K562 (cell line): ENCODE measurements around the gene RIMKLA. TPM values are rescaled to one million over a fixed set of nuclear protein-coding genes. Genes with fewer than 3 reads are reported as not detected.

Source experiments
- ATAC-seq: fragments of 200-7000 bp; cut with Tn5 transposase; 3 replicates; pipeline ENCODE4 v1.9.1; 2020; ENCODE audit warnings: moderate library complexity
- BruUV-seq: library from RNA; stranded (reverse); fragments of 400-500 nt; replicated peaks from 2 replicates; lab custom pipeline; 2021; lab: Mats Ljungman, UMichigan
- CTCF ChIA-PET: fragments of 300-600 bp; formaldehyde crosslinking; extraction: SDS; loops from one replicate; lab custom pipeline; 2021; ENCODE audit warnings: low intra/inter-chr PET ratio; lab: Yijun Ruan, JAX
- POLR2A ChIA-PET: fragments of 300-600, 350-650 bp; sonication (Branson Sonifier 250); formaldehyde crosslinking; extraction: SDS; loops from one replicate; lab custom pipeline; 2021; ENCODE audit warnings: antibody characterized with exemption, inconsistent platforms; lab: Yijun Ruan, JAX
- DNase-seq, 4 experiments: peaks; one replicate each; pipeline versions ENCODE4 v3.0.0 to v3.0.0-alpha.2; 2011 to 2018; ENCODE audit warnings: low spot score in 3 of 4, mixed read lengths in 3 of 4; ENCODE audit errors: extremely low read depth in 1 of 4
- FAIRE-seq: peaks from 2 replicates; lab custom pipeline; 2011; peaks lifted over from hg19 to GRCh38; lab: Jason Lieb, UNC
- H2AFZ ChIP-seq: 2 replicates; pipeline ENCODE4 v1.6.0; 2011; ENCODE audit warnings: low read depth, low read length, control low read depth, inconsistent platforms
- H3K27ac ChIP-seq: fragments of 200-600 bp; 3 replicates; pipeline ENCODE4 v1.8.0; 2011; ENCODE audit warnings: low read depth, mild to moderate bottlenecking, control low read depth, inconsistent platforms, low read length, moderate library complexity, mixed read lengths; ENCODE audit errors: extremely low read depth
- H3K27me3 ChIP-seq, 2 experiments: fragments of 300-600 bp in 1 of 2; 2 replicates in 1 of 2; 3 replicates in 1 of 2; pipeline versions ENCODE4 v1.6.0 to v1.8.0; 2011; ENCODE audit warnings: inconsistent platforms in 2 of 2, low read length in 2 of 2, mild to moderate bottlenecking in 1 of 2, mixed read lengths in 1 of 2, moderate library complexity in 1 of 2; ENCODE audit not compliant: control insufficient read depth in 2 of 2, insufficient read depth in 2 of 2
- H3K36me3 ChIP-seq: fragments of 300-600 bp; 3 replicates; pipeline ENCODE4 v1.8.0; 2011; ENCODE audit warnings: mild to moderate bottlenecking, low read length, inconsistent platforms; ENCODE audit not compliant: control insufficient read depth, insufficient read depth
- H3K4me1 ChIP-seq, 2 experiments: fragments of 200-600 bp in 1 of 2; replicated peaks in 1 of 2; 2 replicates in 1 of 2; 3 replicates in 1 of 2; pipeline versions ENCODE4 v1.5.1 to v1.8.0; 2011; ENCODE audit warnings: inconsistent platforms in 2 of 2, low read length in 2 of 2, mild to moderate bottlenecking in 1 of 2, mixed read lengths in 1 of 2, moderate library complexity in 1 of 2; ENCODE audit not compliant: control insufficient read depth in 2 of 2, insufficient read depth in 2 of 2
- H3K4me2 ChIP-seq: 2 replicates; pipeline ENCODE4 v1.6.1; 2011; ENCODE audit warnings: low read length, control low read depth, inconsistent platforms, mixed read lengths; ENCODE audit not compliant: insufficient read depth
- H3K4me3 ChIP-seq: fragments of 200-600 bp; sonication (generic), shearing (Covaris generic); 2 replicates; pipeline ENCODE4 v1.5.1; 2016; ENCODE audit warnings: control low read depth, inconsistent platforms
- H3K79me2 ChIP-seq: fragments of 200-600 bp; 3 replicates; pipeline ENCODE4 v1.8.0; 2011; ENCODE audit warnings: low read length, inconsistent platforms; ENCODE audit not compliant: control insufficient read depth, insufficient read depth
- H3K9ac ChIP-seq, 2 experiments: 2 replicates each; pipeline versions ENCODE4 v1.6.0 to v1.6.1; 2011; ENCODE audit warnings: low read depth in 2 of 2, low read length in 2 of 2, control low read depth in 1 of 2, inconsistent platforms in 1 of 2, mild to moderate bottlenecking in 1 of 2, mixed read lengths in 1 of 2; ENCODE audit not compliant: insufficient read depth in 1 of 2
- H3K9me1 ChIP-seq: one replicate; pipeline ENCODE4 v1.6.0; 2011; ENCODE audit warnings: inconsistent platforms, mild to moderate bottlenecking, low read length, moderate library complexity; ENCODE audit not compliant: control insufficient read depth, insufficient read depth
- H3K9me3 ChIP-seq: replicated peaks from 2 replicates; pipeline ENCODE4 v1.5.1; 2011; ENCODE audit warnings: low read depth, low read length, inconsistent platforms; ENCODE audit not compliant: control insufficient read depth, insufficient read depth
- H4K20me1 ChIP-seq: replicated peaks from 2 replicates; pipeline ENCODE4 v1.6.1; 2011; ENCODE audit warnings: low read length, inconsistent platforms, mixed read lengths; ENCODE audit not compliant: control insufficient read depth, insufficient read depth
- BDP1 ChIP-seq: IDR thresholded peaks from 3 replicates; pipeline ENCODE4 v1.6.1; 2011; ENCODE audit not compliant: insufficient read length, insufficient read depth
- CTBP1 ChIP-seq: fragments of 450-650 bp; IDR thresholded peaks from 2 replicates; pipeline ENCODE4 v1.6.1; 2016; ENCODE audit warnings: borderline replicate concordance
- ILK ChIP-seq: fragments of 450-650 bp; IDR thresholded peaks from 2 replicates; pipeline ENCODE4 v1.6.1; 2016; ENCODE audit warnings: missing genetic modification characterization, low read depth, mild to moderate bottlenecking, missing compliant biosample characterization, moderate library complexity, borderline replicate concordance
- NFE2 ChIP-seq: IDR thresholded peaks from 2 replicates; pipeline ENCODE4 v1.6.1; 2014; ENCODE audit warnings: antibody characterized with exemption, low read depth
- RBFOX2 ChIP-seq: fragments of 200-400 bp; formaldehyde crosslinking; IDR thresholded peaks from 2 replicates; pipeline ENCODE4 v1.6.1; 2017; ENCODE audit warnings: low read depth, mild to moderate bottlenecking, low read length, moderate library complexity
- RHOXF2B ChIP-seq: fragments of 250-450 bp; sonication (Bioruptor Pico); conservative IDR thresholded peaks from 2 replicates; pipeline ENCODE4 v1.5.1; 2021
- SP1 ChIP-seq: sonication (generic); formaldehyde crosslinking; IDR thresholded peaks from 2 replicates; pipeline ENCODE4 v1.8.1; 2022; ENCODE audit warnings: mild to moderate bottlenecking, missing genetic modification reagents
- ZNF707 ChIP-seq: fragments of 250-450 bp; sonication (Bioruptor Pico); conservative IDR thresholded peaks from 2 replicates; pipeline ENCODE4 v1.8.0; 2022; ENCODE audit warnings: inconsistent platforms, mild to moderate bottlenecking, moderate library complexity
- WGBS: fragments of 100-300 bp; shearing (Covaris generic); methylation state at CpG from one replicate; pipeline ENCODE4 v1.1.6; 2016; ENCODE audit warnings: low coverage, mixed read lengths; ENCODE audit not compliant: insufficient coverage; ENCODE audit errors: missing lambda C conversion rate; 5-methylcytosine and 5-hydroxymethylcytosine counted together
- in situ Hi-C: fragments of 300-500 bp; cut with MboI; formaldehyde crosslinking; loops from 4 replicates; pipeline ENCODE4 v1.15.0; 2018; ENCODE audit warnings: inconsistent platforms, mixed read lengths
- intact Hi-C: fragments of 100-400 bp; cut with micrococcal nuclease; formaldehyde crosslinking; loops from 2 replicates; pipeline ENCODE4 v1.14.2; 2022
- polyA plus RNA-seq, 8 experiments: library from polyadenylated mRNA; depleted of rRNA in 4 of 8; stranded (reverse) in 5 of 8; unstranded in 3 of 8; fragments of >200 nt; fragmentation: Nextera tagmentation in 2 of 8; fragmentation: Illumina TruSeq in 1 of 8; extraction: Ambion mirVana in 2 of 8; extraction: Trizol in 1 of 8; gene quantifications; 2 replicates each; pipeline versions ENCODE4 v1.2.1 to v1.2.3, GENCODE V29; 2011 to 2014; ENCODE audit warnings: inconsistent platforms in 1 of 8, missing spikeins in 1 of 8
- total RNA-seq, 7 experiments: library from RNA; depleted of rRNA in 6 of 7; stranded (reverse); fragments of >200 nt in 6 of 7; fragmentation: Illumina TruSeq in 2 of 7; extraction: Trizol in 2 of 7; gene quantifications; 2 replicates each; pipeline versions ENCODE4 v1.2.1 to v1.2.3, GENCODE V29; 2011 to 2021; ENCODE audit warnings: low replicate concordance in 1 of 7

RIMKLA gene
- total and polyA plus RNA-seq, 9 of the 15 experiments (the other 6 are each of a cell fraction or from before 2014, with no cell fraction given) = 0.02 TPM; not detected in 8

DNA sequence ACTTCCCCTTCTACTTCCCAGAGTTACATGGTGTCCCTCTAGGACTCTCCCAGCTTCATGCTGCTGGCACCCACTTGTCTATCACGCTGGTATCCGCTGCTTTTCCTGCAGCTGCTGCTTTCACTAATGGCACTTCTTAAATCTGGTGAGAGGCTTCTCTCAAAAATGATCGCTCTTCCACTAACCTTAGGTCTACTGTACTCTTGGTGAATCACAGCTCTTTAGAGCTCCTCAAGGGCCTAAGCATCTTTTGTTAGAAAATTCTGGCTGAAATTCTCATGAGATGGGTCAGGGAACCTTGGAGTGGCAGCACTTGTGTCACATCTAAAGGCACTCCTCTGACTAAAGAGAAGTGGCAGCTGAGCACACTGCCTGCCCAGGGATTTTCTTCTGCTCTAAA, 43.1 kb downstream of the RIMKLA start:
- Histone ChIP-seq H3K27ac (no peak overlapping the region), H4K20me1 (no peaks in the 10 kb centered on the region), H3K9ac (no peak overlapping the region), H3K4me3 (no peak overlapping the region), H3K4me1 (no peaks in the 10 kb centered on the region; a peak in 1 of 5 replicates), H3K9me3 (no peaks in the 10 kb centered on the region), H3K79me2 (no peaks in the 10 kb centered on the region), H3K27me3 (peaks cover 37 to 38% of the 10 kb centered on the region in 2 experiments), H3K4me2 (no peak overlapping the region), H3K36me3 (no peaks in the 10 kb centered on the region), H3K9me1 (no peaks in the 10 kb centered on the region), H2AFZ (no peak overlapping the region)
- no peak for DNase-seq
- no peak for TF ChIP-seq RHOXF2B (CRISPR knock-in tag)
- TF ChIP-seq NFE2 = no peak
- TF ChIP-seq SP1 (CRISPR knock-in tag) = no peak
- no peak for TF ChIP-seq BDP1
- no peak for TF ChIP-seq CTBP1
- no peak for TF ChIP-seq ILK (tag)
- no peak for TF ChIP-seq RBFOX2
- no peak for TF ChIP-seq ZNF707 (CRISPR knock-in tag)
- no peak for ATAC-seq
- no TSS peak for BruUV-seq
- intact Hi-C loops = no loop called here
- WGBS = 2% methylated on average over 3 of the region's 3 CpGs
- in situ Hi-C loops = no loop called here
- CTCF ChIA-PET = no interaction called here
- POLR2A ChIA-PET = no interaction called here
- FAIRE-seq = no peak
